ENCODE measurements around the gene PDE6H.

DNA sequence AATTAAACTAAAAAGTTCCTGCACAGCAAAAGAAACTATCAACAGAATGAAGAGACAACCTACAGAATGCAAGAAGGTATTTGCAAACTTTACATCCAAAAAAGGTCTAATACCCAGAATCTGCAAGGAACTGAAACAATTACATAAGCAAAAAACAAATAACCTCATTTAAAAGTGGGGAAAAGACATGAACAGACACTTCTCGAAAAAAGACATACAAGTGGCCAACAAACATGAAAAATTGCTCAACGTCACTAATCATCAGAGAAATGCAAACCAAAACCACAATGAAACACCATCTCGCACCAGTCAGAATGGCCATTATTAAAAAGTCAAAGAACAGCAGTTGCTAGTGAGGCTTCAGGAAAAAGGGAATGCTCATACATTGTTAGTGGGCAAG lies 15.2 kb downstream of the PDE6H start:
- TF ChIP-seq, protein P1, sequence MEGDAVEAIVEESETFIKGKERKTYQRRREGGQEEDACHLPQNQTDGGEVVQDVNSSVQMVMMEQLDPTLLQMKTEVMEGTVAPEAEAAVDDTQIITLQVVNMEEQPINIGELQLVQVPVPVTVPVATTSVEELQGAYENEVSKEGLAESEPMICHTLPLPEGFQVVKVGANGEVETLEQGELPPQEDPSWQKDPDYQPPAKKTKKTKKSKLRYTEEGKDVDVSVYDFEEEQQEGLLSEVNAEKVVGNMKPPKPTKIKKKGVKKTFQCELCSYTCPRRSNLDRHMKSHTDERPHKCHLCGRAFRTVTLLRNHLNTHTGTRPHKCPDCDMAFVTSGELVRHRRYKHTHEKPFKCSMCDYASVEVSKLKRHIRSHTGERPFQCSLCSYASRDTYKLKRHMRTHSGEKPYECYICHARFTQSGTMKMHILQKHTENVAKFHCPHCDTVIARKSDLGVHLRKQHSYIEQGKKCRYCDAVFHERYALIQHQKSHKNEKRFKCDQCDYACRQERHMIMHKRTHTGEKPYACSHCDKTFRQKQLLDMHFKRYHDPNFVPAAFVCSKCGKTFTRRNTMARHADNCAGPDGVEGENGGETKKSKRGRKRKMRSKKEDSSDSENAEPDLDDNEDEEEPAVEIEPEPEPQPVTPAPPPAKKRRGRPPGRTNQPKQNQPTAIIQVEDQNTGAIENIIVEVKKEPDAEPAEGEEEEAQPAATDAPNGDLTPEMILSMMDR (conservative IDR thresholded peaks at IDR 0.05; ENCODE audit: low read depth, low read length) = no peak
- no peak for TF ChIP-seq EZH2 (IDR thresholded peaks at IDR 0.05; ENCODE audit: borderline replicate concordance, low read depth, low read length, poor library complexity, severe bottlenecking)

Data from A673 (cell line).